Measurements from ENCODE around the gene MXD4. TPM values are rescaled to one million over a fixed set of nuclear protein-coding genes. Genes with fewer than 3 reads are reported as not detected.

Gene MXD4
- total RNA-seq, 1 donor from 2014 or later, result 80.3 TPM

DNA sequence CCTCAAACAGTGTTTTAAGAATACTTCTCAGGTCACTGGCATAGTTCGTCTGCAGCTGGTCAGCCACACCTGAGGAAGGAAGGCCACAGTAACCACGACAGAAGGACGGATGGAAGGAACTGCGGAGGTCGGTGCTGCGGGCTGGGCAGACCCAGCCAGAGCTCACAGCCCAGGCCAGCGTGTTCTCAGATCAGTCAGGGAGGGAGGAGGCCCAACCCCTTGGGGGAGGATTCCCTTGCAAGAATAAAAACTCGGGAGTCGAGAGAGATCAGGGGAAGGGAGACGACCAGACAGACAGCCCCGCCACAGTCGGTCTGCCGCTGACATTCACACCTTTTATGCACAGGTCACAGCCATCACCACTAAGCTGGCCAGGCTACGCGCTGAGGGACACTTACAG is 11.3 kb upstream of the MXD4 start:
- DNase-seq (ENCODE audit: low spot score), result no peak
- H3K27ac Mint-ChIP-seq (ENCODE audit: unreplicated experiment), result no peak overlapping the region
- H3K36me3 Mint-ChIP-seq (ENCODE audit: low read depth), result no peaks in the 10 kb centered on the region
- no peaks in the 10 kb centered on the region for H3K9me3 Mint-ChIP-seq (ENCODE audit: low read depth)
- H3K4me3 Mint-ChIP-seq (ENCODE audit: unreplicated experiment), result no peak overlapping the region
- peaks cover 3% of the 10 kb centered on the region for H3K27me3 Mint-ChIP-seq (ENCODE audit: low read depth)
- no peaks in the 10 kb centered on the region for H3K4me1 Mint-ChIP-seq (ENCODE audit: low read depth)
- TF ChIP-seq, protein P1, sequence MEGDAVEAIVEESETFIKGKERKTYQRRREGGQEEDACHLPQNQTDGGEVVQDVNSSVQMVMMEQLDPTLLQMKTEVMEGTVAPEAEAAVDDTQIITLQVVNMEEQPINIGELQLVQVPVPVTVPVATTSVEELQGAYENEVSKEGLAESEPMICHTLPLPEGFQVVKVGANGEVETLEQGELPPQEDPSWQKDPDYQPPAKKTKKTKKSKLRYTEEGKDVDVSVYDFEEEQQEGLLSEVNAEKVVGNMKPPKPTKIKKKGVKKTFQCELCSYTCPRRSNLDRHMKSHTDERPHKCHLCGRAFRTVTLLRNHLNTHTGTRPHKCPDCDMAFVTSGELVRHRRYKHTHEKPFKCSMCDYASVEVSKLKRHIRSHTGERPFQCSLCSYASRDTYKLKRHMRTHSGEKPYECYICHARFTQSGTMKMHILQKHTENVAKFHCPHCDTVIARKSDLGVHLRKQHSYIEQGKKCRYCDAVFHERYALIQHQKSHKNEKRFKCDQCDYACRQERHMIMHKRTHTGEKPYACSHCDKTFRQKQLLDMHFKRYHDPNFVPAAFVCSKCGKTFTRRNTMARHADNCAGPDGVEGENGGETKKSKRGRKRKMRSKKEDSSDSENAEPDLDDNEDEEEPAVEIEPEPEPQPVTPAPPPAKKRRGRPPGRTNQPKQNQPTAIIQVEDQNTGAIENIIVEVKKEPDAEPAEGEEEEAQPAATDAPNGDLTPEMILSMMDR (IDR thresholded peaks at IDR 0.05), result no peak

DNA sequence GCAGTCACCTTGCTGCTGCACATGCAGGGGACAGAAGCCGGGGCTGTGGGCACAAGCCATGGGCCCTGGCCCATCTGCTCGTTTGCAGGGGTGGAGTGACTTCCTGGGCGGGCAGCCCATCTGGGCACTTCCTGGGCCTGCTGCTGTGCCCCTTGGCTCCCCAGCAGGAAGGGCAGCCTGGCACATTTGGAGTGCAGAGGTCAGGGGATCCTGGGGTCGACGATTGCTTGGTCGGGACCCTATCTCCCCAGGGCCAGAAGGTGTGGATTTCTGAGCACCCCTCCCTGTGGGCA is 10.9 kb upstream of the MXD4 start:
- DNase-seq (ENCODE audit: low spot score), result no peak
- Mint-ChIP-seq H3K9me3 (ENCODE audit: low read depth) (no peaks in the 10 kb centered on the region), H3K4me3 (ENCODE audit: unreplicated experiment) (no peak overlapping the region), H3K27ac (ENCODE audit: unreplicated experiment) (no peak overlapping the region), H3K4me1 (ENCODE audit: low read depth) (no peaks in the 10 kb centered on the region), H3K27me3 (ENCODE audit: low read depth) (peaks cover 3% of the 10 kb centered on the region), H3K36me3 (ENCODE audit: low read depth) (no peaks in the 10 kb centered on the region)
- TF ChIP-seq, protein P1 (IDR thresholded peaks at IDR 0.05), result no peak

DNA sequence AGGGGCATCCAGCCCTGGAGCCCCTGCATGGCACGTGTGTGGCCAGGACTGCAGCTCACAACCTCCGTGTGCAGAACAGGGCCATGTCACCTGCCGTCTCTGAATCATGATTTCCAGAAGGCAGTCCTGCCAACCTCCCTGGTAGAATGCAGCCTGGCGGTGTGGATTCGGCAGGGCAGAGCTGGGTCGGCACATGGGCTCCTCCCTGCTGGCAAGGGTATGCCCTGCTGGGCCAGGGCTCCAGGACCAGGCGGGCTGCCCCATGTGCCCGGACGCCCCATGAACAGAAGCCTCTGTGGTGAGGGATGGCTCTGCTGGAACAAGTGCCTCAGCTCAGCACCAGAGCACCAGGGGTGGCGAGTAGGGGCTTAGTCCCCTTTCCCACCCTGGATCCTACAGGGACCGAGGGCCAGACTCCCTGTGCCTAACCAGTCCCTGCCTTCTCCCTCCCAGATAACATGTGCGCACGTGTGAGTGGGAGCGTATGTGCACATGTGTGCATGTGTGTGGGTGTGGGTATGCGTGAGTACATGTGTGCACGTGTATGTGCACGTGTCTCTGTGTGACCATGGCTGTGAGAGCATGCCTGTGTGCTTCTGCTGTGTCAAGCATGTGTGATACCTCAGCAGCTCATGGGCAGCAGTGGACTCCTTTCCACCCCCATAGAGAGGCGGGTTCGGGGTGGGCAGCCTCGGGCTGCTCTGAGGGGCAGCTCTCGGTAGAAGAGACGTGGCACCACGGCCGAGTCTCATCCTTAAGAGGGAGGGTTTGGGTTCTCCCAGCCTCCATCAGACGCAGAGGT is 10.3 kb upstream of the MXD4 start:
- Mint-ChIP-seq H3K4me3 (ENCODE audit: unreplicated experiment) (no peak overlapping the region), H3K36me3 (ENCODE audit: low read depth) (no peaks in the 10 kb centered on the region), H3K27ac (ENCODE audit: unreplicated experiment) (no peak overlapping the region), H3K9me3 (ENCODE audit: low read depth) (no peaks in the 10 kb centered on the region), H3K27me3 (ENCODE audit: low read depth) (peaks cover 3% of the 10 kb centered on the region), H3K4me1 (ENCODE audit: low read depth) (no peaks in the 10 kb centered on the region)
- TF ChIP-seq, protein P1 (IDR thresholded peaks at IDR 0.05), result no peak
- DNase-seq (ENCODE audit: low spot score), result no peak

DNA sequence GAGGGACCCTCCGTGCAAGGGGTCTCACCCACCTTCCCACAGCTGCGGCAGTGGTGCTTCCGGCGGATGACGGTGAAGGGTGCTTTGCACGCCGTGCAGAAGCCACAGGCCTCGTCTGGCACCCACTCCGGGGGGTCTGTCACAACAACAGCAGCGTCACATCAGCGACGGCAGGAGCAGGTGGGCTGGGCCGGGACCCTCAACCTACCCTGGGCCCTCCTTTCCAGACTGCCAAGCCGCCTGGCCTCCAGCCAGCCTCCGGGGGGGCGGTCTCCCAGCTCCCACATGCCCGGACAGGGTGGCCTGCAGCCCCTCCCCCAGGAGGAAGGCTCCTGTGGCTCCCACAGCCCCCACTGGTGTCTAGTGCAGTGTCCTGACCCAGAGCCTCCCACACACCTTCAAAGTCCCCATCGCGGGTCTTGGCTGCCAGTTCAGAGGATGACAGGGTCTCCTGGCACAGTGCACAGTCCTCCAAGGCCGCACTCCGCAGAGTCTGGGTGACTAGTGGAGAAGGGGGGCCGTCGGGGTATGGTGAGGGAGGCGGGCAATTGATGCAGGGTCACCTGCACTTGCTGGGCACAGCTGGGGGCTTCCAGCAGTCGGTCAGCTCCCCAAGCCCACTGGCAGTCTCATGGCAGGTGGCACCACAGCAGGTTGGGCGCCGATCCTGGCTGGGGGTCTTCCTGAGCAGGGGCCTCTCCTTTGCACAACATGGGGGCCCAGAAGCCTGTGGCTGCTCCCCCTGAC is 9.5 kb upstream of the MXD4 start:
- H3K27me3 Mint-ChIP-seq (ENCODE audit: low read depth), result peaks cover 3% of the 10 kb centered on the region
- TF ChIP-seq, protein P1 (IDR thresholded peaks at IDR 0.05), result no peak
- no peaks in the 10 kb centered on the region for H3K36me3 Mint-ChIP-seq (ENCODE audit: low read depth)
- no peak overlapping the region for H3K4me3 Mint-ChIP-seq (ENCODE audit: unreplicated experiment)
- no peak for DNase-seq (ENCODE audit: low spot score)
- no peaks in the 10 kb centered on the region for H3K9me3 Mint-ChIP-seq (ENCODE audit: low read depth)
- H3K27ac Mint-ChIP-seq (ENCODE audit: unreplicated experiment), result no peak overlapping the region
- H3K4me1 Mint-ChIP-seq (ENCODE audit: low read depth), result no peaks in the 10 kb centered on the region

DNA sequence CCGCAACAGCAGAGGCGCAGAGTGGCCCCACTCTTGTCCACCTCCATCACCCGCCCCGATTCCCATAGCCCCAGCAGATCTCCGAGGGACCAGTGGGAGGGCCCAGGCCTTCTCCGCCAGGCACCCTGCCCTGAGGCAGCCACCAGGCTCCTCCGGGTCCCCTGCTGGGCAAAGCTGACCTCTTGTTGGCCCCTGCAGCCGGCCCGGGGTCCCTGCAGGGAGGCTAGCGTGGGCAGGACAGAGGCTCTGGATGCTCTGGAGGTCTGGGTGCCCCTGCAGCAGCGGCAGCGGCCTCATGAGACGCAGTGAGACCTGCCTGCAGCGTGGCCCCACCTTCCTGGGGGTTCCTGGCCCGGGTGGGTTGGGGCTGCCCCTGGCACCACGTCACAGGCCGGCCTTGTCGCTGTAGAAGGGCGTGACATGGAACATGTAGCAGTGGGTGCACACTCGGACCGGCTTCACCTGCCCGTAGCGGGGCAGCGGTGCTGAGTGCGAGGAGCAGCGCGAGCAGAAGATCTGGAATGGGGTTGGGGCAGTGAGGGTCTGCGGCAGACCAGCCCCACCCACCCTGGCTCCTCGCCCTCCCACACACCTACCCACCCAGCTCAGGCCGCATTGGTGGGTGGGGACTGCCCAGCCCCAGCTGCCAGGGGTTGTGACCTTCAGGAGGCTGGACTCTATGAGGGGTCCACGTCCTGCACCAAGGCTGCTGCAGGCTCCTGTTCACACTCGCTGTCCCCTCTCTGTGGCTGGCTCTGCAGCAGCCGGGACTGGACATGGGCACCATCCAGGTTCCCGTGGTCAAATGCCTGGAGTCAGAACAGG is 8.6 kb upstream of the MXD4 start:
- Mint-ChIP-seq H3K4me3 (ENCODE audit: unreplicated experiment) (no peak overlapping the region), H3K4me1 (ENCODE audit: low read depth) (peaks cover 3% of the 10 kb centered on the region), H3K27me3 (ENCODE audit: low read depth) (peaks cover 3% of the 10 kb centered on the region), H3K27ac (ENCODE audit: unreplicated experiment) (no peak overlapping the region), H3K36me3 (ENCODE audit: low read depth) (no peaks in the 10 kb centered on the region), H3K9me3 (ENCODE audit: low read depth) (no peaks in the 10 kb centered on the region)
- TF ChIP-seq, protein P1 (IDR thresholded peaks at IDR 0.05), result no peak
- DNase-seq (ENCODE audit: low spot score), result no peak

All from chondrocyte (in vitro differentiated cells).